PC-3 (cell line): ENCODE results near the gene SIN3B. TPM values are rescaled to one million over a fixed set of nuclear protein-coding genes. Genes with fewer than 3 reads are reported as not detected.

Experiments
- ATAC-seq: fragments of 200-7000 bp; cut with Tn5 transposase; 2 replicates; pipeline ENCODE4 v1.9.1; 2020; ENCODE audit warnings: mild to moderate bottlenecking, moderate library complexity
- BruUV-seq: library from RNA; stranded (reverse); fragments of 400-500 nt; replicated peaks from 2 replicates; lab custom pipeline; 2021; lab: Mats Ljungman, UMichigan
- CTCF ChIA-PET: fragments of 300-600 bp; sonication (Branson Sonifier 250); formaldehyde crosslinking; loops from one replicate; lab custom pipeline; 2022; ENCODE audit warnings: antibody characterized with exemption; lab: Charles Lee
- POLR2A ChIA-PET: fragments of 300-600 bp; sonication (Branson Sonifier 250); formaldehyde crosslinking; loops from one replicate; lab custom pipeline; 2022; ENCODE audit warnings: antibody characterized with exemption; ENCODE audit not compliant: unreplicated experiment; lab: Charles Lee
- DNase-seq: peaks from one replicate; pipeline ENCODE4 v3.0.0-alpha.2; 2015
- H2AFZ ChIP-seq: fragments of 300-600 bp; sonication (generic); 2 replicates; pipeline ENCODE4 v1.6.0; 2016; ENCODE audit warnings: antibody characterized with exemption, low read length
- H3F3A ChIP-seq: fragments of 300-600 bp; sonication (generic); one replicate; pipeline ENCODE4 v1.6.0; 2017; ENCODE audit warnings: antibody characterized with exemption, low read length, control low read depth, mild to moderate bottlenecking; ENCODE audit not compliant: unreplicated experiment
- H3K27ac ChIP-seq: fragments of 300-600 bp; sonication (generic); 2 replicates; pipeline ENCODE4 v1.5.1; 2016; ENCODE audit warnings: mild to moderate bottlenecking, low read length
- H3K27me3 ChIP-seq: fragments of 300-600 bp; sonication (generic); 2 replicates; pipeline ENCODE4 v1.6.1; 2016; ENCODE audit warnings: low read length, mixed read lengths
- H3K36me3 ChIP-seq: fragments of 300-600 bp; sonication (generic); 2 replicates; pipeline ENCODE4 v1.6.1; 2016; ENCODE audit warnings: low read depth, mixed run types, low read length, mixed read lengths
- H3K4me1 ChIP-seq: fragments of 300-600 bp; sonication (generic); 2 replicates; pipeline ENCODE4 v1.5.1; 2016; ENCODE audit warnings: low read length; ENCODE audit not compliant: insufficient read depth
- H3K4me2 ChIP-seq: fragments of 300-600 bp; sonication (generic); 2 replicates; pipeline ENCODE4 v1.6.0; 2016; ENCODE audit warnings: low read length
- H3K4me3 ChIP-seq: fragments of 300-600 bp; sonication (generic); 2 replicates; pipeline ENCODE4 v1.5.1; 2016; ENCODE audit warnings: mild to moderate bottlenecking, low read length, mixed read lengths
- H3K79me2 ChIP-seq: fragments of 300-600 bp; sonication (generic); 2 replicates; pipeline ENCODE4 v1.6.1; 2017; ENCODE audit warnings: low read length, mixed read lengths
- H3K9ac ChIP-seq: fragments of 300-600 bp; sonication (generic); 2 replicates; pipeline ENCODE4 v1.6.0; 2016; ENCODE audit warnings: mild to moderate bottlenecking, low read length
- H3K9me2 ChIP-seq: fragments of 300-600 bp; sonication (generic); replicated peaks from 2 replicates; pipeline ENCODE4 v1.6.1; 2016; ENCODE audit warnings: mixed run types, low read length, mixed read lengths
- H3K9me3 ChIP-seq: fragments of 300-600 bp; sonication (generic); 2 replicates; pipeline ENCODE4 v1.6.1; 2016; ENCODE audit warnings: low read length, mixed read lengths
- H4K20me1 ChIP-seq: fragments of 300-600 bp; sonication (generic); 2 replicates; pipeline ENCODE4 v1.6.1; 2016; ENCODE audit warnings: low read length, mixed read lengths
- EZH2 ChIP-seq: fragments of 300-600 bp; sonication (generic); IDR thresholded peaks from one replicate; pipeline ENCODE4 v1.6.1; 2017; ENCODE audit warnings: antibody characterized with exemption, mild to moderate bottlenecking, low read length; ENCODE audit not compliant: unreplicated experiment
- EZH2phosphoT487 ChIP-seq: fragments of 300-600 bp; sonication (generic); IDR thresholded peaks from 2 replicates; pipeline ENCODE4 v1.6.1; 2018; ENCODE audit warnings: mild to moderate bottlenecking, antibody characterized with exemption, low read length, borderline replicate concordance
- intact Hi-C: fragments of 100-400 bp; cut with micrococcal nuclease; formaldehyde crosslinking; loops from 2 replicates; pipeline ENCODE4 v1.9.0; 2023
- total RNA-seq: library from RNA; depleted of rRNA; stranded (reverse); fragments of >200 nt; gene quantifications from 2 replicates; pipeline ENCODE4 v1.2.3, GENCODE V29; 2014
- TF ChIP-seq, protein P1 (sequence below): fragments of 300-600 bp; sonication (generic); conservative IDR thresholded peaks from 2 replicates; pipeline ENCODE4 v1.5.1; 2017; ENCODE audit warnings: antibody characterized with exemption, low read depth, mild to moderate bottlenecking, low read length

SIN3B gene
- total RNA-seq, 1 experiment from 2014 or later, result 46.4 TPM

DNA sequence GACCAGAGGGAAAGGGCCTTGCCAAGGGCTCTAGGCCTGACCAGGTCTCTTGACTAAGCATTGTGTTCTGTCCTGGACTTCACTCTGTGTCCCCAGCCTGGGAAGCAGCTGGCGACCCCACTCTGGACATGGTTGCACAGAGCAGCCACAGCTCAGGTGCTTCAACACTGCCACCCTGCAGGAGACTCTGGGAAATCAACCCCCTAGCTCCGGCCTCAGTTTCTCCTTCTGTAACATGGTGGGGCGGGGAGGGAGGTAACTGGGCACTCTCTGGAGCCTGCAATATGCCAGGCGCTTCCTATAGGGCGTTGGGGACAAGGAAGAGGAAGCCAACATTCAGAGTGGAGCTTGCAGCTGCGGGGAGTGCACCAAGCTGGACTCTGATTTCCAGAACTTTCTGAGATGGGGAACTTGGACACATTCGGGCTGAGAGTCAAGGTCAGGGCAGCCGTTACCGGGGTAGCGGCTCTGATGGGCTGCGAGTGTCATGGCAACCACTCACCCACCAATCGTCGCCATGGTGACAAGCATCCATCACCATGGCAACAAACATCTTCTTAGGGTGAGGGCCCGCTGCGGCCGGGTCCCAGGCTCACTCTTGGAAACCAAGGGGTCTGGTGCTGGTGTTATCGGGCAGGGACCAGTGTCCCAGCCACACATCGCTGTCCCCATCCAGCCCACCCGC lies 72.4 kb downstream of the SIN3B start:
- Histone ChIP-seq H3K9me2 (no peaks in the 10 kb centered on the region), H3F3A (no peaks in the 10 kb centered on the region), H3K4me2 (no peak overlapping the region), H2AFZ (no peak overlapping the region), H3K27ac (no peak overlapping the region), H3K9ac (no peak overlapping the region), H4K20me1 (no peaks in the 10 kb centered on the region), H3K4me3 (no peak overlapping the region), H3K4me1 (peaks cover under 1% of the 10 kb centered on the region; the same call in 1 of the 2 replicates), H3K27me3 (no peaks in the 10 kb centered on the region), H3K79me2 (no peaks in the 10 kb centered on the region), H3K9me3 (no peaks in the 10 kb centered on the region), H3K36me3 (no peaks in the 10 kb centered on the region)
- ATAC-seq (no peak), DNase-seq (no peak)
- ChIA-PET CTCF (no interaction called here), POLR2A (no interaction called here)
- BruUV-seq, result no TSS peak
- no peak for TF ChIP-seq EZH2phosphoT487
- no peak for TF ChIP-seq EZH2
- TF ChIP-seq, protein P1, sequence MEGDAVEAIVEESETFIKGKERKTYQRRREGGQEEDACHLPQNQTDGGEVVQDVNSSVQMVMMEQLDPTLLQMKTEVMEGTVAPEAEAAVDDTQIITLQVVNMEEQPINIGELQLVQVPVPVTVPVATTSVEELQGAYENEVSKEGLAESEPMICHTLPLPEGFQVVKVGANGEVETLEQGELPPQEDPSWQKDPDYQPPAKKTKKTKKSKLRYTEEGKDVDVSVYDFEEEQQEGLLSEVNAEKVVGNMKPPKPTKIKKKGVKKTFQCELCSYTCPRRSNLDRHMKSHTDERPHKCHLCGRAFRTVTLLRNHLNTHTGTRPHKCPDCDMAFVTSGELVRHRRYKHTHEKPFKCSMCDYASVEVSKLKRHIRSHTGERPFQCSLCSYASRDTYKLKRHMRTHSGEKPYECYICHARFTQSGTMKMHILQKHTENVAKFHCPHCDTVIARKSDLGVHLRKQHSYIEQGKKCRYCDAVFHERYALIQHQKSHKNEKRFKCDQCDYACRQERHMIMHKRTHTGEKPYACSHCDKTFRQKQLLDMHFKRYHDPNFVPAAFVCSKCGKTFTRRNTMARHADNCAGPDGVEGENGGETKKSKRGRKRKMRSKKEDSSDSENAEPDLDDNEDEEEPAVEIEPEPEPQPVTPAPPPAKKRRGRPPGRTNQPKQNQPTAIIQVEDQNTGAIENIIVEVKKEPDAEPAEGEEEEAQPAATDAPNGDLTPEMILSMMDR, result no peak
- intact Hi-C loops, result no loop called here

DNA sequence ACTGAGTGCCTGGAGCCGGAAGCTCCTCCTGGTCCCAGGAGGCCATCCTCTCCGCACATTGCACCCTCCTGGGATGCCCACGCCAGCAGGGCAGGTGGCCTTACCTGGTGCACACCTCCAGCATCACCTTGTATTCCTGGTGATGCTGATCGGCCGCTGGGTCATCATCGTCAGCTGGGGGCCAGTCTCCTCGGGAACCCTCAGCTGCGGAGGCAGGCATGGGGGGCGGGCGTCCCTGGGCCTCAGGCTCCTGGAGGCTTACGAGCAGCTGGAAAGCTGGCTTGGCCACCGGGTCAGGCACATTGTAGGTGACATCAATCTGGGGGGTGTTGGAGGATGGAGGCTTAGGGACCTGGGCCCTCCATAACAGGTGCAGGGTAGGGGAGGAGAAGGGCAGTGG lies 73.3 kb downstream of the SIN3B start:
- H3K4me2 ChIP-seq, result no peak overlapping the region
- no peaks in the 10 kb centered on the region for H3K36me3 ChIP-seq
- no peak overlapping the region for H3K4me3 ChIP-seq
- ATAC-seq (no peak), DNase-seq (no peak)
- intact Hi-C loops, result no loop called here
- no peaks in the 10 kb centered on the region for H3K79me2 ChIP-seq
- no peak overlapping the region for H3K9ac ChIP-seq
- CTCF ChIA-PET, result no interaction called here
- POLR2A ChIA-PET, result no interaction called here
- BruUV-seq, result no TSS peak
- no peak overlapping the region for H2AFZ ChIP-seq
- no peaks in the 10 kb centered on the region for H3K9me3 ChIP-seq
- H3K9me2 ChIP-seq, result no peaks in the 10 kb centered on the region
- no peaks in the 10 kb centered on the region for H3K4me1 ChIP-seq
- no peak overlapping the region for H3K27ac ChIP-seq
- H3F3A ChIP-seq, result no peaks in the 10 kb centered on the region
- no peaks in the 10 kb centered on the region for H3K27me3 ChIP-seq
- H4K20me1 ChIP-seq, result no peaks in the 10 kb centered on the region
- no peak for TF ChIP-seq EZH2
- no peak for TF ChIP-seq EZH2phosphoT487
- TF ChIP-seq, protein P1, result no peak

DNA sequence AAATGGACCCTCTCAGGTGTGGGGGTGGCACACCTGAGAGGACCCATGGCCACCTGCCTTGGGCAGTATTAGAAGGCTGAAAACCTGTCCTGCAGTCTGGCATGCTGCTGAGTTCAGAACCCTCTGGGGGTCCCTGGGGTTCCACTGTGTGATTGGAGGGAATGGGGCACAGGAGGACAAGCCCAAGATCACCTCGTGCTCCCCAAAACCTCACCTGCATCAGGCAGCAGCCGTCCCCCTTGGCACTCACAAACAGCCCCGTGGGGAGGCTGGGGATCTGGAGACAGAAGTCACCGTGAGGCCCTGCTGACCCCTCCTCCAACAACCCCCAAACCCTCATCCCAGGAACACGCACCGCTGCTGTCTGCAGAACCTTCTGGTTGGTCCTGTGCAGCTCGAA lies 74.1 kb downstream of the SIN3B start:
- no peak overlapping the region for H3K4me3 ChIP-seq
- no peak for TF ChIP-seq EZH2
- TF ChIP-seq, protein P1, result no peak
- no peak for TF ChIP-seq EZH2phosphoT487
- no peak for ATAC-seq

More for the DNA sequence above, 74.1 kb downstream of the SIN3B start:
- no peaks in the 10 kb centered on the region for H3K36me3 ChIP-seq
- H3K9ac ChIP-seq, result no peak overlapping the region
- no peak overlapping the region for H3K27ac ChIP-seq
- no peak for DNase-seq
- no peaks in the 10 kb centered on the region for H3K9me3 ChIP-seq
- ChIA-PET POLR2A (no interaction called here), CTCF (no interaction called here)
- H2AFZ ChIP-seq, result no peak overlapping the region
- H3K9me2 ChIP-seq, result no peaks in the 10 kb centered on the region
- no peaks in the 10 kb centered on the region for H3F3A ChIP-seq
- H4K20me1 ChIP-seq, result no peaks in the 10 kb centered on the region
- H3K4me1 ChIP-seq, result no peaks in the 10 kb centered on the region
- intact Hi-C loops, result no loop called here
- BruUV-seq, result no TSS peak
- no peaks in the 10 kb centered on the region for H3K27me3 ChIP-seq
- H3K4me2 ChIP-seq, result no peak overlapping the region
- H3K79me2 ChIP-seq, result no peaks in the 10 kb centered on the region
